Astrocyte (in vitro differentiated cells and primary cell): ENCODE measurements around the gene TIMP4. TPM values are rescaled to one million over a fixed set of nuclear protein-coding genes. Genes with fewer than 3 reads are reported as not detected.

ENCODE experiments used
- DNase-seq: peaks from one replicate; pipeline ENCODE4 v3.0.0-alpha.2; 2010; ENCODE audit warnings: low read depth
- FAIRE-seq: peaks from 2 replicates; lab custom pipeline; 2011; peaks lifted over from hg19 to GRCh38; lab: Jason Lieb, UNC
- H2AFZ ChIP-seq: 2 replicates; pipeline ENCODE4 v1.6.0; 2012; ENCODE audit warnings: low read depth, low read length, inconsistent platforms
- H3K27ac ChIP-seq: 2 replicates; pipeline ENCODE4 v1.5.1; 2011; ENCODE audit warnings: low read depth, low read length, inconsistent platforms
- H3K27me3 ChIP-seq: 2 replicates; pipeline ENCODE4 v1.6.0; 2011; ENCODE audit warnings: low read length, inconsistent platforms; ENCODE audit not compliant: insufficient read depth
- H3K36me3 ChIP-seq: 2 replicates; pipeline ENCODE4 v1.5.1; 2011; ENCODE audit warnings: low read length, inconsistent platforms; ENCODE audit not compliant: insufficient read depth
- H3K4me1 ChIP-seq: 2 replicates; pipeline ENCODE4 v1.5.1; 2011; ENCODE audit warnings: low read length, inconsistent platforms; ENCODE audit not compliant: insufficient read depth
- H3K4me2 ChIP-seq: 2 replicates; pipeline ENCODE4 v1.6.0; 2012; ENCODE audit warnings: low read length, inconsistent platforms
- H3K4me3 ChIP-seq: 2 replicates; pipeline ENCODE4 v1.5.1; 2011; ENCODE audit warnings: low read depth, mild to moderate bottlenecking, low read length, inconsistent platforms; ENCODE audit not compliant: insufficient read depth
- H3K79me2 ChIP-seq: 2 replicates; pipeline ENCODE4 v1.6.0; 2012; ENCODE audit warnings: mild to moderate bottlenecking, low read length, inconsistent platforms; ENCODE audit not compliant: insufficient read depth
- H3K9ac ChIP-seq: 2 replicates; pipeline ENCODE4 v1.6.0; 2012; ENCODE audit warnings: mild to moderate bottlenecking, low read length, inconsistent platforms
- H3K9me3 ChIP-seq: 2 replicates; pipeline ENCODE4 v1.5.1; 2012; ENCODE audit warnings: low read depth, mild to moderate bottlenecking, low read length, inconsistent platforms; ENCODE audit not compliant: insufficient read depth
- H4K20me1 ChIP-seq: 2 replicates; pipeline ENCODE4 v1.6.0; 2012; ENCODE audit warnings: low read length, inconsistent platforms; ENCODE audit not compliant: insufficient read depth
- H3K27ac Mint-ChIP-seq: one replicate; pipeline ENCODE4 v1.8.0; 2021; ENCODE audit warnings: mild to moderate bottlenecking, mixed read lengths; ENCODE audit not compliant: unreplicated experiment
- H3K27me3 Mint-ChIP-seq: one replicate; pipeline ENCODE4 v1.8.0; 2021; ENCODE audit warnings: low read depth, mixed read lengths; ENCODE audit not compliant: unreplicated experiment
- H3K36me3 Mint-ChIP-seq: one replicate; pipeline ENCODE4 v1.8.0; 2021; ENCODE audit warnings: low read depth, mixed read lengths; ENCODE audit not compliant: unreplicated experiment
- H3K4me1 Mint-ChIP-seq: one replicate; pipeline ENCODE4 v1.8.0; 2021; ENCODE audit warnings: low read depth, mixed read lengths; ENCODE audit not compliant: unreplicated experiment
- H3K4me3 Mint-ChIP-seq: one replicate; pipeline ENCODE4 v1.8.0; 2021; ENCODE audit warnings: mild to moderate bottlenecking, moderate library complexity, mixed read lengths; ENCODE audit not compliant: unreplicated experiment
- H3K9me3 Mint-ChIP-seq: one replicate; pipeline ENCODE4 v1.8.0; 2021; ENCODE audit warnings: mild to moderate bottlenecking, mixed read lengths; ENCODE audit not compliant: unreplicated experiment
- EZH2 ChIP-seq: IDR thresholded peaks from 2 replicates; pipeline ENCODE4 v1.6.1; 2012; ENCODE audit warnings: mild to moderate bottlenecking, low read length, inconsistent platforms; ENCODE audit not compliant: insufficient read depth
- total RNA-seq: library from RNA; stranded (reverse); gene quantifications from 2 replicates; pipeline ENCODE4 v1.2.1, GENCODE V29; 2021
- TF ChIP-seq, protein P1 (sequence below): IDR thresholded peaks from 2 replicates; pipeline ENCODE4 v1.5.1; 2011; ENCODE audit warnings: low read depth, mild to moderate bottlenecking, inconsistent platforms, low read length, moderate library complexity; ENCODE audit not compliant: insufficient read depth

TIMP4 gene
- total RNA-seq, 1 donor from 2014 or later: 2.0 TPM

DNA sequence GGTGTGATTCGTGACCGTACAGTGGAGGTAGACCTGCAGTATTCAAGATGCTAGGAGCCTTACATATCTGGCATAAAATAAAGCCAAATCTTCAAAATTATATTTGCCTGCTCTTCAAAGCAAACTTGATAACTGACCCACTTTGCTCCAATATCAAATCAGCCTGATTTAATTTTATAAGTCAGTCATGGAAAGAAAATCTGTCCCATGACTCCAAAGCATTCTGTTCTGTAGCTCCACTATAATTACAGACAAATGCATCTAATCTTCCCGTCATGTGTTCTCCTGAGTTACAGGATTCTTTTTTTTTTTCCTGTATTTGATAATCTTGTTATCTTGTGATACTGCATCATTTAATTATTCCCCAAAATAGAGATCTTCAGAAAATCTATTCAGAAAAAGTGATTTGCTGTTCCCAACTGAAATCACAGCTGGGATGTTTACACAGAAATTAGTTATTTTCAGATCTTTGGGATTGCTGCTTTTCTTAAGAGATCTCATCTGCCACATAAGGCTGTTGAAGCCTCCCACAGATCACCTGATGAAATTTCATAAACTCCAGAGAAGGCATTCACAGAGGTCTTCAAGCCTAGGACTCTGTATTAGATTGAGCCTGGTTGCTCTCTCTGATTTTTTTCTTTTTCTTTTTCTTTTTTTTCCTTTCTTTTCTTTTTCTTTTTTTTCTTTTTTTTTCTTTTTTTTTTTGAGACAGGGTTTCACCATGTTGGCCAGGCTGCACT, 27.2 kb downstream of the TIMP4 start:
- Histone ChIP-seq H3K9me3 (no peaks in the 10 kb centered on the region), H4K20me1 (no peaks in the 10 kb centered on the region), H3K79me2 (no peaks in the 10 kb centered on the region), H3K4me3 (no peak overlapping the region), H3K9ac (no peak overlapping the region), H3K27ac (no peak overlapping the region), H3K36me3 (no peaks in the 10 kb centered on the region), H3K4me1 (no peaks in the 10 kb centered on the region), H2AFZ (no peak overlapping the region), H3K27me3 (peaks cover 48% of the 10 kb centered on the region), H3K4me2 (no peak overlapping the region)
- DNase-seq: no peak
- no peaks in the 10 kb centered on the region for H3K9me3 Mint-ChIP-seq
- no peak overlapping the region for H3K4me3 Mint-ChIP-seq
- H3K27me3 Mint-ChIP-seq: no peaks in the 10 kb centered on the region
- peaks cover 14% of the 10 kb centered on the region for H3K4me1 Mint-ChIP-seq
- no peaks in the 10 kb centered on the region for H3K36me3 Mint-ChIP-seq
- FAIRE-seq: no peak
- TF ChIP-seq EZH2: no peak
- TF ChIP-seq, protein P1, sequence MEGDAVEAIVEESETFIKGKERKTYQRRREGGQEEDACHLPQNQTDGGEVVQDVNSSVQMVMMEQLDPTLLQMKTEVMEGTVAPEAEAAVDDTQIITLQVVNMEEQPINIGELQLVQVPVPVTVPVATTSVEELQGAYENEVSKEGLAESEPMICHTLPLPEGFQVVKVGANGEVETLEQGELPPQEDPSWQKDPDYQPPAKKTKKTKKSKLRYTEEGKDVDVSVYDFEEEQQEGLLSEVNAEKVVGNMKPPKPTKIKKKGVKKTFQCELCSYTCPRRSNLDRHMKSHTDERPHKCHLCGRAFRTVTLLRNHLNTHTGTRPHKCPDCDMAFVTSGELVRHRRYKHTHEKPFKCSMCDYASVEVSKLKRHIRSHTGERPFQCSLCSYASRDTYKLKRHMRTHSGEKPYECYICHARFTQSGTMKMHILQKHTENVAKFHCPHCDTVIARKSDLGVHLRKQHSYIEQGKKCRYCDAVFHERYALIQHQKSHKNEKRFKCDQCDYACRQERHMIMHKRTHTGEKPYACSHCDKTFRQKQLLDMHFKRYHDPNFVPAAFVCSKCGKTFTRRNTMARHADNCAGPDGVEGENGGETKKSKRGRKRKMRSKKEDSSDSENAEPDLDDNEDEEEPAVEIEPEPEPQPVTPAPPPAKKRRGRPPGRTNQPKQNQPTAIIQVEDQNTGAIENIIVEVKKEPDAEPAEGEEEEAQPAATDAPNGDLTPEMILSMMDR: no peak
- no peak overlapping the region for H3K27ac Mint-ChIP-seq

GRCh38 chr3:12127391-12127790, 31.3 kb downstream of the TIMP4 start:
- DNase-seq (no peak), FAIRE-seq (no peak)
- no peaks in the 10 kb centered on the region for H4K20me1 ChIP-seq
- H3K4me1 Mint-ChIP-seq: no peaks in the 10 kb centered on the region
- no peak overlapping the region for H3K4me3 ChIP-seq
- no peak overlapping the region for H3K27ac ChIP-seq
- no peaks in the 10 kb centered on the region for H3K4me1 ChIP-seq
- no peaks in the 10 kb centered on the region for H3K9me3 ChIP-seq
- no peaks in the 10 kb centered on the region for H3K27me3 Mint-ChIP-seq
- no peak overlapping the region for H3K9ac ChIP-seq
- no peak overlapping the region for H3K4me2 ChIP-seq
- no peaks in the 10 kb centered on the region for H3K36me3 Mint-ChIP-seq
- H3K27ac Mint-ChIP-seq: no peak overlapping the region
- no peak overlapping the region for H2AFZ ChIP-seq
- no peak overlapping the region for H3K4me3 Mint-ChIP-seq
- H3K36me3 ChIP-seq: no peaks in the 10 kb centered on the region
- peaks cover 40% of the 10 kb centered on the region for H3K27me3 ChIP-seq
- no peaks in the 10 kb centered on the region for H3K9me3 Mint-ChIP-seq
- no peaks in the 10 kb centered on the region for H3K79me2 ChIP-seq
- TF ChIP-seq EZH2: no peak
- TF ChIP-seq, protein P1: no peak

GRCh38 chr3:12125772-12126171, 32.9 kb downstream of the TIMP4 start:
- no peaks in the 10 kb centered on the region for H3K27me3 Mint-ChIP-seq
- no peak overlapping the region for H3K4me3 Mint-ChIP-seq
- Histone ChIP-seq H3K9ac (no peak overlapping the region), H3K4me3 (no peak overlapping the region), H3K36me3 (no peaks in the 10 kb centered on the region), H3K79me2 (no peaks in the 10 kb centered on the region), H3K27ac (no peak overlapping the region), H4K20me1 (no peaks in the 10 kb centered on the region), H3K4me2 (no peak overlapping the region), H3K4me1 (no peaks in the 10 kb centered on the region), H3K27me3 (peaks cover 26% of the 10 kb centered on the region), H2AFZ (no peak overlapping the region), H3K9me3 (no peaks in the 10 kb centered on the region)
- FAIRE-seq: no peak
- no peaks in the 10 kb centered on the region for H3K36me3 Mint-ChIP-seq
- TF ChIP-seq, protein P1: no peak
- no peak for TF ChIP-seq EZH2
- DNase-seq: no peak
- H3K9me3 Mint-ChIP-seq: no peaks in the 10 kb centered on the region
- no peak overlapping the region for H3K27ac Mint-ChIP-seq
- no peaks in the 10 kb centered on the region for H3K4me1 Mint-ChIP-seq
